Measurements from ENCODE around the gene SGSM1.

SGSM1 gene

GRCh38 chr22:24805790-24806662 lies at the start of gene SGSM1:
TSS of gene SGSM1 (plus strand) at chr22:24806211. CDS start at chr22:24806326, 115 bp downstream.
- peak; percentile 71 for DNase-seq

- peak; percentile 54 for DNase-seq
Observed at GRCh38 chr22:24758164-24758799, 47.7 kb upstream of the SGSM1 start.

- DNase-seq, result no peak
Observed at GRCh38 chr22:24759765-24760164, 46.2 kb upstream of the SGSM1 start.

- no peak for DNase-seq
Observed at GRCh38 chr22:24760708-24761306, 45.2 kb upstream of the SGSM1 start.

- no peak for DNase-seq
Observed at GRCh38 chr22:24761888-24762675, 43.9 kb upstream of the SGSM1 start.

- no peak for DNase-seq
Observed at GRCh38 chr22:24763872-24764485, 42.0 kb upstream of the SGSM1 start.

- DNase-seq, result peak; percentile 32
Observed at GRCh38 chr22:24765166-24765565, 40.8 kb upstream of the SGSM1 start.

GRCh38 chr22:24768537-24769374 lies 37.3 kb upstream of the SGSM1 start:
- peak; percentile 82 for DNase-seq

GRCh38 chr22:24772493-24773220 lies 33.4 kb upstream of the SGSM1 start:
- peak; percentile 67 for DNase-seq

GRCh38 chr22:24775769-24776492 lies 30.1 kb upstream of the SGSM1 start:
- DNase-seq, result no peak

GRCh38 chr22:24776525-24776924 lies 29.5 kb upstream of the SGSM1 start:
- DNase-seq, result no peak

- no peak for DNase-seq
Observed at GRCh38 chr22:24789516-24789915, 16.5 kb upstream of the SGSM1 start.

GRCh38 chr22:24791362-24791761 lies 14.6 kb upstream of the SGSM1 start:
- DNase-seq, result no peak

GRCh38 chr22:24796056-24796455 lies 10.0 kb upstream of the SGSM1 start:
- no peak for DNase-seq

GRCh38 chr22:24796860-24797259 lies 9.2 kb upstream of the SGSM1 start:
- no peak for DNase-seq

- no peak for DNase-seq
Observed at GRCh38 chr22:24801901-24802465, 4.0 kb upstream of the SGSM1 start.

- peak; percentile 52 for DNase-seq
Observed at GRCh38 chr22:24803064-24803542, 2.9 kb upstream of the SGSM1 start.

GRCh38 chr22:24806663-24807001 lies 621 bp downstream of the SGSM1 start:
- no peak for DNase-seq

- no peak for DNase-seq
Observed at GRCh38 chr22:24807284-24807950, 1.4 kb downstream of the SGSM1 start.
